ENCODE results near the gene SRC. TPM values are rescaled to one million over a fixed set of nuclear protein-coding genes. Genes with fewer than 3 reads are reported as not detected.
"Not testable (repeated sequence)": the region's sequence is repeated elsewhere in the genome, so short reads cannot be mapped to it uniquely, and the experiment has no call there.

The SRC gene
- total RNA-seq, 1 donor from 2014 or later = 6.4 TPM

GRCh38 chr20:37360391-37361115, 14.6 kb downstream of the SRC start:
- Mint-ChIP-seq H3K27me3 (ENCODE audit: insufficient read depth) (no peaks in the 10 kb centered on the region), H3K4me3 (no peak overlapping the region)
- intact Hi-C loops (cut with micrococcal nuclease) = no loop called here

GRCh38 chr20:37361336-37361735, 15.4 kb downstream of the SRC start:
- DNase-seq (ENCODE audit: low spot score) = no peak
- intact Hi-C loops (cut with micrococcal nuclease) = no loop called here
- no peak overlapping the region for H3K27ac Mint-ChIP-seq
- H3K36me3 Mint-ChIP-seq (ENCODE audit: low read depth) = peaks cover 2% of the 10 kb centered on the region
- H3K4me3 Mint-ChIP-seq = no peak overlapping the region
- H3K27me3 Mint-ChIP-seq (ENCODE audit: insufficient read depth) = no peaks in the 10 kb centered on the region
- H3K9me3 Mint-ChIP-seq = no peaks in the 10 kb centered on the region
- no peaks in the 10 kb centered on the region for H3K4me1 Mint-ChIP-seq (ENCODE audit: low read depth)

More at GRCh38 chr20:37360391-37361115, 14.6 kb downstream of the SRC start:
- H3K27ac Mint-ChIP-seq = no peak overlapping the region
- H3K36me3 Mint-ChIP-seq (ENCODE audit: low read depth) = no peaks in the 10 kb centered on the region
- no peaks in the 10 kb centered on the region for H3K9me3 Mint-ChIP-seq
- H3K4me1 Mint-ChIP-seq (ENCODE audit: low read depth) = no peaks in the 10 kb centered on the region
- no peak for DNase-seq (ENCODE audit: low spot score)

- Mint-ChIP-seq H3K27ac (no peak overlapping the region), H3K9me3 (no peaks in the 10 kb centered on the region), H3K4me3 (no peak overlapping the region), H3K36me3 (ENCODE audit: low read depth) (peaks cover 2% of the 10 kb centered on the region), H3K4me1 (ENCODE audit: low read depth) (no peaks in the 10 kb centered on the region), H3K27me3 (ENCODE audit: insufficient read depth) (no peaks in the 10 kb centered on the region)
- intact Hi-C loops (cut with micrococcal nuclease) = no loop called here
- DNase-seq (ENCODE audit: low spot score) = no peak
Measured at GRCh38 chr20:37362231-37362792, 16.4 kb downstream of the SRC start.

GRCh38 chr20:37362821-37363220, 16.9 kb downstream of the SRC start:
- Mint-ChIP-seq H3K36me3 (ENCODE audit: low read depth) (peaks cover 2% of the 10 kb centered on the region), H3K4me1 (ENCODE audit: low read depth) (no peaks in the 10 kb centered on the region), H3K4me3 (no peak overlapping the region), H3K27me3 (ENCODE audit: insufficient read depth) (no peaks in the 10 kb centered on the region), H3K9me3 (no peaks in the 10 kb centered on the region), H3K27ac (no peak overlapping the region)
- no peak for DNase-seq (ENCODE audit: low spot score)
- intact Hi-C loops (cut with micrococcal nuclease) = no loop called here

GRCh38 chr20:37363221-37364012, 17.5 kb downstream of the SRC start:
- no peaks in the 10 kb centered on the region for H3K9me3 Mint-ChIP-seq
- intact Hi-C loops (cut with micrococcal nuclease) = no loop called here
- no peaks in the 10 kb centered on the region for H3K27me3 Mint-ChIP-seq (ENCODE audit: insufficient read depth)
- no peak overlapping the region for H3K27ac Mint-ChIP-seq
- H3K4me3 Mint-ChIP-seq = no peak overlapping the region
- no peak for DNase-seq (ENCODE audit: low spot score)
- H3K36me3 Mint-ChIP-seq (ENCODE audit: low read depth) = peaks cover 2% of the 10 kb centered on the region
- no peaks in the 10 kb centered on the region for H3K4me1 Mint-ChIP-seq (ENCODE audit: low read depth)

- no peak for DNase-seq (ENCODE audit: low spot score)
- peaks cover 2% of the 10 kb centered on the region for H3K36me3 Mint-ChIP-seq (ENCODE audit: low read depth)
- no peaks in the 10 kb centered on the region for H3K27me3 Mint-ChIP-seq (ENCODE audit: insufficient read depth)
- H3K9me3 Mint-ChIP-seq = no peaks in the 10 kb centered on the region
- no peak overlapping the region for H3K4me3 Mint-ChIP-seq
- intact Hi-C loops (cut with micrococcal nuclease) = no loop called here
- no peak overlapping the region for H3K27ac Mint-ChIP-seq
- no peaks in the 10 kb centered on the region for H3K4me1 Mint-ChIP-seq (ENCODE audit: low read depth)
Measured at GRCh38 chr20:37364013-37364926, 18.3 kb downstream of the SRC start.

- Mint-ChIP-seq H3K4me1 (ENCODE audit: low read depth) (no peaks in the 10 kb centered on the region), H3K27me3 (ENCODE audit: insufficient read depth) (no peaks in the 10 kb centered on the region), H3K4me3 (no peak overlapping the region), H3K27ac (no peak overlapping the region), H3K9me3 (no peaks in the 10 kb centered on the region), H3K36me3 (ENCODE audit: low read depth) (peaks cover 2% of the 10 kb centered on the region)
- intact Hi-C loops (cut with micrococcal nuclease) = no loop called here
- no peak for DNase-seq (ENCODE audit: low spot score)
Measured at GRCh38 chr20:37364927-37365272, 19.0 kb downstream of the SRC start.

- no peaks in the 10 kb centered on the region for H3K27me3 Mint-ChIP-seq (ENCODE audit: insufficient read depth)
- intact Hi-C loops (cut with micrococcal nuclease) = no loop called here
- H3K9me3 Mint-ChIP-seq = no peaks in the 10 kb centered on the region
- no peak overlapping the region for H3K27ac Mint-ChIP-seq
- H3K36me3 Mint-ChIP-seq (ENCODE audit: low read depth) = peaks cover 2% of the 10 kb centered on the region
- DNase-seq (ENCODE audit: low spot score) = no peak
- H3K4me1 Mint-ChIP-seq (ENCODE audit: low read depth) = no peaks in the 10 kb centered on the region
- no peak overlapping the region for H3K4me3 Mint-ChIP-seq
Measured at GRCh38 chr20:37365760-37366638, 20.1 kb downstream of the SRC start.

- H3K36me3 Mint-ChIP-seq (ENCODE audit: low read depth) = peaks cover 2% of the 10 kb centered on the region
- intact Hi-C loops (cut with micrococcal nuclease) = no loop called here
- no peak for DNase-seq (ENCODE audit: low spot score)
- no peaks in the 10 kb centered on the region for H3K4me1 Mint-ChIP-seq (ENCODE audit: low read depth)
- H3K9me3 Mint-ChIP-seq = no peaks in the 10 kb centered on the region
- no peak overlapping the region for H3K4me3 Mint-ChIP-seq
- no peaks in the 10 kb centered on the region for H3K27me3 Mint-ChIP-seq (ENCODE audit: insufficient read depth)
- H3K27ac Mint-ChIP-seq = no peak overlapping the region
Measured at GRCh38 chr20:37366743-37367142, 20.8 kb downstream of the SRC start.

- no peaks in the 10 kb centered on the region for H3K4me1 Mint-ChIP-seq (ENCODE audit: low read depth)
- no peak overlapping the region for H3K27ac Mint-ChIP-seq
- DNase-seq (ENCODE audit: low spot score) = no peak
- peaks cover 2% of the 10 kb centered on the region for H3K36me3 Mint-ChIP-seq (ENCODE audit: low read depth)
- H3K27me3 Mint-ChIP-seq (ENCODE audit: insufficient read depth) = no peaks in the 10 kb centered on the region
- H3K4me3 Mint-ChIP-seq = no peak overlapping the region
- intact Hi-C loops (cut with micrococcal nuclease) = no loop called here
- no peaks in the 10 kb centered on the region for H3K9me3 Mint-ChIP-seq
Measured at GRCh38 chr20:37369846-37370245, 23.9 kb downstream of the SRC start.

- H3K4me1 Mint-ChIP-seq (ENCODE audit: low read depth); DNase-seq (ENCODE audit: low spot score); intact Hi-C loops (cut with micrococcal nuclease); H3K36me3 Mint-ChIP-seq (ENCODE audit: low read depth); H3K4me3 Mint-ChIP-seq; H3K27ac Mint-ChIP-seq; H3K9me3 Mint-ChIP-seq; H3K27me3 Mint-ChIP-seq (ENCODE audit: insufficient read depth): not testable (repeated sequence)
Measured at GRCh38 chr20:37371845-37372244, 25.9 kb downstream of the SRC start.

GRCh38 chr20:37372441-37372840, 26.5 kb downstream of the SRC start:
- intact Hi-C loops (cut with micrococcal nuclease) = no loop called here
- H3K36me3 Mint-ChIP-seq (ENCODE audit: low read depth) = no peaks in the 10 kb centered on the region
- no peaks in the 10 kb centered on the region for H3K9me3 Mint-ChIP-seq
- no peak for DNase-seq (ENCODE audit: low spot score)
- peaks cover 8% of the 10 kb centered on the region for H3K4me1 Mint-ChIP-seq (ENCODE audit: low read depth)
- no peaks in the 10 kb centered on the region for H3K27me3 Mint-ChIP-seq (ENCODE audit: insufficient read depth)
- H3K4me3 Mint-ChIP-seq = no peak overlapping the region
- H3K27ac Mint-ChIP-seq = no peak overlapping the region
